HepG2 (cell line): ENCODE data around the gene MICOS13. TPM values are rescaled to one million over a fixed set of nuclear protein-coding genes. Genes with fewer than 3 reads are reported as not detected.

ENCODE experiments used
- ATAC-seq: fragments of 200-7000 bp; cut with Tn5 transposase; 3 replicates; pipeline ENCODE4 v1.9.1; 2020; ENCODE audit warnings: mild to moderate bottlenecking, moderate library complexity
- BruUV-seq: library from RNA; stranded (reverse); fragments of 400-500 nt; replicated peaks from 2 replicates; lab custom pipeline; 2021; lab: Mats Ljungman, UMichigan
- CTCF ChIA-PET: fragments of 300-600 bp; formaldehyde crosslinking; extraction: SDS; loops from one replicate; lab custom pipeline; 2021; ENCODE audit warnings: low total read pairs, inconsistent platforms, low intra/inter-chr PET ratio; lab: Yijun Ruan, JAX
- POLR2A ChIA-PET: fragments of 350-600 bp; sonication (Branson Sonifier 250); formaldehyde crosslinking; loops from one replicate; lab custom pipeline; 2020; ENCODE audit warnings: antibody characterized with exemption, inconsistent platforms; lab: Yijun Ruan, JAX
- DNase-seq: peaks from one replicate; pipeline ENCODE4 v3.0.0-alpha.2; 2015; ENCODE audit warnings: low spot score
- FAIRE-seq: peaks from 3 replicates; lab custom pipeline; 2011; peaks lifted over from hg19 to GRCh38; lab: Jason Lieb, UNC
- H2AFZ ChIP-seq: one replicate; pipeline ENCODE4 v1.6.1; 2011; ENCODE audit warnings: low read length, inconsistent platforms
- H3K27ac ChIP-seq: fragments of 300-600 bp; 3 replicates; pipeline ENCODE4 v1.8.0; 2011; ENCODE audit warnings: mixed run types, mild to moderate bottlenecking, mixed read lengths, low read length, inconsistent platforms; ENCODE audit not compliant: insufficient read depth; ENCODE audit errors: extremely low read length
- H3K27me3 ChIP-seq, 2 experiments: fragments of 200-600 bp in 1 of 2; 2 replicates in 1 of 2; 3 replicates in 1 of 2; pipeline versions ENCODE4 v1.6.0 to v1.8.0; 2011; ENCODE audit warnings: low read length in 2 of 2, mild to moderate bottlenecking in 2 of 2, moderate library complexity in 2 of 2, inconsistent platforms in 1 of 2; ENCODE audit not compliant: insufficient read depth in 2 of 2, control insufficient read depth in 1 of 2
- H3K36me3 ChIP-seq, 2 experiments: fragments of 200-600 bp in 1 of 2; replicated peaks in 1 of 2; 2 replicates in 1 of 2; 3 replicates in 1 of 2; pipeline versions ENCODE4 v1.5.1 to v1.8.0; 2011; ENCODE audit warnings: low read length in 2 of 2, inconsistent platforms in 1 of 2; ENCODE audit not compliant: insufficient read depth in 2 of 2, control insufficient read depth in 1 of 2
- H3K4me1 ChIP-seq: 2 replicates; pipeline ENCODE4 v1.5.1; 2012; ENCODE audit warnings: low read length, inconsistent platforms; ENCODE audit not compliant: insufficient read depth
- H3K4me2 ChIP-seq: 2 replicates; pipeline ENCODE4 v1.6.0; 2011; ENCODE audit warnings: low read depth, low read length, inconsistent platforms
- H3K4me3 ChIP-seq, 3 experiments: fragments of 200-600 bp in 1 of 3; sonication (generic), shearing (Covaris generic) in 1 of 3; replicated peaks in 1 of 3; 2 replicates each; pipeline ENCODE4 v1.5.1; 2011 to 2016; ENCODE audit warnings: low read length in 3 of 3, inconsistent platforms in 2 of 3, low read depth in 2 of 3, mild to moderate bottlenecking in 2 of 3, control low read depth in 1 of 3, mixed read lengths in 1 of 3; ENCODE audit not compliant: insufficient read depth in 1 of 3
- H3K79me2 ChIP-seq: one replicate; pipeline ENCODE4 v1.6.1; 2011; ENCODE audit warnings: low read length, inconsistent platforms; ENCODE audit not compliant: insufficient read depth
- H3K9ac ChIP-seq: 2 replicates; pipeline ENCODE4 v1.6.0; 2011; ENCODE audit warnings: mild to moderate bottlenecking, low read depth, low read length, inconsistent platforms; ENCODE audit not compliant: insufficient read depth
- H3K9me3 ChIP-seq: 2 replicates; pipeline ENCODE4 v1.5.1; 2012; ENCODE audit warnings: mild to moderate bottlenecking, low read length
- H4K20me1 ChIP-seq: 2 replicates; pipeline ENCODE4 v1.6.0; 2011; ENCODE audit warnings: inconsistent platforms, mild to moderate bottlenecking, low read length, moderate library complexity; ENCODE audit not compliant: insufficient read depth
- AGO2 ChIP-seq: fragments of 200-400 bp; formaldehyde crosslinking; optimal IDR thresholded peaks from 2 replicates; pipeline ENCODE3; 2017; ENCODE audit warnings: mild to moderate bottlenecking, low read depth, low read length, moderate library complexity
- AKAP8 ChIP-seq: sonication (generic); formaldehyde crosslinking; IDR thresholded peaks from 2 replicates; pipeline ENCODE4 v1.5.1; 2020; ENCODE audit warnings: mild to moderate bottlenecking, missing genetic modification reagents
- HHEX ChIP-seq: IDR thresholded peaks from 2 replicates; pipeline ENCODE4 v1.6.1; 2016; ENCODE audit warnings: control low read depth
- POLR2AphosphoS2 ChIP-seq: IDR thresholded peaks from 2 replicates; pipeline ENCODE4 v1.6.1; 2011; ENCODE audit warnings: low read depth, low read length, improper control_type of control experiment
- POLR2AphosphoS5 ChIP-seq: IDR thresholded peaks from 2 replicates; pipeline ENCODE4 v1.6.1; 2012; ENCODE audit warnings: low read depth, low read length
- RBFOX2 ChIP-seq: fragments of 200-400 bp; formaldehyde crosslinking; IDR thresholded peaks from 2 replicates; pipeline ENCODE4 v1.6.1; 2017; ENCODE audit warnings: low read depth, mild to moderate bottlenecking, low read length
- RXRA ChIP-seq: sonication (generic); formaldehyde crosslinking; IDR thresholded peaks from 2 replicates; pipeline ENCODE4 v1.5.1; 2020; ENCODE audit warnings: missing genetic modification reagents
- ZSCAN25 ChIP-seq: sonication (generic); formaldehyde crosslinking; IDR thresholded peaks from 2 replicates; pipeline ENCODE4 v1.8.0; 2022; ENCODE audit warnings: mild to moderate bottlenecking, missing genetic modification reagents
- WGBS: methylation state at CpG from one replicate; pipeline ENCODE4 v1.1.6; 2017; ENCODE audit warnings: low lambda C conversion rate; 5-methylcytosine and 5-hydroxymethylcytosine counted together
- in situ Hi-C: cut with HindIII; loops from 2 replicates; pipeline ENCODE4 v1.10.0; 2017; ENCODE audit warnings: low pct_unique_long_range_greater_than_20kb; ENCODE audit not compliant: extremely low pct_ligation_motif_present
- intact Hi-C: fragments of 100-400 bp; cut with micrococcal nuclease; formaldehyde crosslinking; loops from one replicate; pipeline ENCODE4 v1.10.0; 2022; ENCODE audit not compliant: unreplicated experiment
- polyA plus RNA-seq, 8 experiments: library from polyadenylated mRNA; depleted of rRNA in 3 of 8; stranded (reverse) in 7 of 8; unstranded in 1 of 8; fragments of >200 nt; fragmentation: Illumina TruSeq in 4 of 8; extraction: Trizol in 4 of 8; gene quantifications; 2 replicates each; pipeline versions ENCODE4 v1.2.1 to v1.2.3, GENCODE V29; 2011 to 2016; ENCODE audit warnings: low read depth in 4 of 8, missing spikeins in 1 of 8, mixed read lengths in 1 of 8; ENCODE audit not compliant: insufficient read depth in 1 of 8
- total RNA-seq, 5 experiments: library from RNA; depleted of rRNA; stranded (reverse); fragments of >200 nt; fragmentation: Illumina TruSeq; extraction: Trizol; gene quantifications; 2 replicates each; pipeline ENCODE4 v1.2.3, GENCODE V29; 2016; ENCODE audit warnings: low read depth in 1 of 5
- TF ChIP-seq, protein P1 (sequence below): sonication (generic); formaldehyde crosslinking; conservative IDR thresholded peaks from 2 replicates; pipeline ENCODE4 v1.4.0; 2020; ENCODE audit warnings: missing genetic modification reagents

The MICOS13 gene
- total and polyA plus RNA-seq, 2 of the 13 experiments (the other 11 are each of a cell fraction or from before 2014, with no cell fraction given) = 28.8 to 35.4 TPM

DNA sequence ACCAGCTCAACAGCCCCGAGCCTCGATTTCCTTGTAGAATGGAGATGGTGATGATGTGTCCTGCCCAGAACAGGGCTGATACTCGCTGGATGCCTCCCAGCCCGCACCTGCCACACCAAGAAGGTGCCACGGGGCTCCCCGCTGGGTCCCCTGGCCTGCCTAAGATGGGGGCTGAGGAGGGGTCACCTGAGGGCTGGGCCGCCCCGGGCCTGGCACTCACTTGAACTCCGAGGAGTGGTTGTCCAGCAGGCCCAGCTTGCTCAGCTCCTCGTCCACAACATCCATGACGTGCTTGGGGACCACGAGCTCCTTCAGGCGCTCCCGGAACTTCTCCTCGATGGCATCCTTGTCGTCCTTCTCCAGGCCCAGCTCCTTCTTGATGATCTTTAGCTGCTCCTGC lies 25.2 kb upstream of the MICOS13 start (continued):
- TF ChIP-seq, protein P1, sequence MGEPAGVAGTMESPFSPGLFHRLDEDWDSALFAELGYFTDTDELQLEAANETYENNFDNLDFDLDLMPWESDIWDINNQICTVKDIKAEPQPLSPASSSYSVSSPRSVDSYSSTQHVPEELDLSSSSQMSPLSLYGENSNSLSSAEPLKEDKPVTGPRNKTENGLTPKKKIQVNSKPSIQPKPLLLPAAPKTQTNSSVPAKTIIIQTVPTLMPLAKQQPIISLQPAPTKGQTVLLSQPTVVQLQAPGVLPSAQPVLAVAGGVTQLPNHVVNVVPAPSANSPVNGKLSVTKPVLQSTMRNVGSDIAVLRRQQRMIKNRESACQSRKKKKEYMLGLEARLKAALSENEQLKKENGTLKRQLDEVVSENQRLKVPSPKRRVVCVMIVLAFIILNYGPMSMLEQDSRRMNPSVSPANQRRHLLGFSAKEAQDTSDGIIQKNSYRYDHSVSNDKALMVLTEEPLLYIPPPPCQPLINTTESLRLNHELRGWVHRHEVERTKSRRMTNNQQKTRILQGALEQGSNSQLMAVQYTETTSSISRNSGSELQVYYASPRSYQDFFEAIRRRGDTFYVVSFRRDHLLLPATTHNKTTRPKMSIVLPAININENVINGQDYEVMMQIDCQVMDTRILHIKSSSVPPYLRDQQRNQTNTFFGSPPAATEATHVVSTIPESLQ = no peak
- peak; percentile 72 for TF ChIP-seq AGO2
- 0 out of 2 replicates have a peak, but pooled peaks have one; percentile 17 for TF ChIP-seq POLR2AphosphoS5

DNA sequence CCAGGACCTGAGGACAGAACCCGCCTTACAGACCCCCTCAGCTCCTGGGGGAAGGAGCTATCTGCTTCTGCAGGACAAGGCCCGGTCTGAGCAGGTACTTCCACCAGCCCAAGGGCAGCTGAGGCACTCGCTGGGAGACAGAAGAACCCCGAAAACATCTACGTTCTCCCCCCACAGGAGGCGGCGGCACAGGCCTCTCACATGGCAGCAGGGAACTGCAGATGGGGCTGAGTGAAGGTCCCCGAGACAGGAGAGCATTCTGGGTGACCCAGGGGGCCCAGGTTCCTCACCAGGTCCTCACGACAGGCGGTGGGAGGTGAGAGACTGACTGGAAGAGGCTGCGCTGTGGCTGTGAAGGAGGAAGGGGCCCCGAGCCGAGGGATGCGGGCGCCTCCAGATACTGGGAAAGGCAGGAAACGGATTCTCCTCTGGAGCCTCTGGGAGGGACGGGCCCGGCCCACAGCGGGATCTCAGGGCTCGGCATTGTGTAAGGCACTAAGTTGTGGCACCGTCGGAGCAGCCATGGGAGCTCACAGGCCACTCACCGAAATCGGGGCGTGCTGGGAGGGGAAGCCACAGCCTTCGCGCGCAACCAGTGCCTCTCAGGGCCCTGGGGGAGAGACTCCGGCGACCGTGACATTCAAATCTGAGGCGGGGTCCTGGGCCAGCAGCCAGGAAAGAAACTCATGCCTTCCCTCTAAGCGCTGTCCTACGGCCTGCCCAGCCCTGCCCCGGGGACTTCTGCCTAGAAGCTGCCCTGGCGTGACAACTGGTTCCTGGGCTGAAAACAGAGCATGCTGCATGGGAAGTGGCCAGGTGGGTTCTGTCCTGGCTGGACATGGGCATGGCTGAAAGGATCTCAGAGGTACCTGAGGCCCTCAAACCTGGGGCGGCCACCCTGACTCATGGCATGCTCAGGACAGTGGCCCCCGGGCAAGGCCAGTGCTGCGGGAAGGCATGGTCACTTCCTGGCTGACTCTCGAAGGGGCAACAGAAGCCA lies 23.8 kb upstream of the MICOS13 start:
- peak; percentile 45; the same call in 1 of the 2 replicates for TF ChIP-seq RBFOX2
- no peak for TF ChIP-seq RXRA (CRISPR knock-in tag)
- no peak for TF ChIP-seq ZSCAN25
- peak; percentile 76; the same call in 1 of the 2 replicates for TF ChIP-seq POLR2AphosphoS2
- TF ChIP-seq AGO2 = peak; percentile 71
- no peak for TF ChIP-seq HHEX (CRISPR knock-in tag)
- 0 out of 2 replicates have a peak, but pooled peaks have one; percentile 49 for TF ChIP-seq AKAP8
- Histone ChIP-seq H3K9me3 (no peaks in the 10 kb centered on the region), H3K4me2 (no peak overlapping the region), H4K20me1 (peaks cover 3% of the 10 kb centered on the region; the same call in 1 of the 2 replicates), H3K9ac (no peak overlapping the region), H3K79me2 (no peaks in the 10 kb centered on the region), H3K4me3 (no peak overlapping the region), H3K36me3 (peaks cover 35 to 64% of the 10 kb centered on the region in 2 experiments), H3K27me3 (no peaks in the 10 kb centered on the region), H3K4me1 (no peaks in the 10 kb centered on the region), H3K27ac (no peak overlapping the region), H2AFZ (no peak overlapping the region)
- intact Hi-C loops = no loop called here
- ChIA-PET POLR2A (interaction anchor here (0.8 kb wide), 1 partner anchor 14 kb away, joined by 3 read pairs; the partner anchor contains the start of gene RPL36), CTCF (no interaction called here)
- ATAC-seq (no peak), FAIRE-seq (no peak), DNase-seq (no peak)
- in situ Hi-C loops = no loop called here
- BruUV-seq = no TSS peak
- 97% methylated on average over 22 of the region's 40 CpGs for WGBS
